Upper lobe of left lung (tissue), 6 donors: ENCODE data around the gene WDR17. TPM values are rescaled to one million over a fixed set of nuclear protein-coding genes. Genes with fewer than 3 reads are reported as not detected.
"Not testable (repeated sequence)": the region's sequence is repeated elsewhere in the genome, so short reads cannot be mapped to it uniquely, and the experiment has no call there.

Experiments used
- ATAC-seq, 2 donors: fragments of 200-7000 bp; cut with Tn5 transposase; one replicate each; pipeline ENCODE4 v1.9.1; 2022; ENCODE audit warnings: mild to moderate bottlenecking in 2 of 2, moderate library complexity in 2 of 2; ENCODE audit not compliant: low FRiP score in 2 of 2
- DNase-seq, 2 donors: peaks; one replicate each; pipeline ENCODE4 v3.0.0-alpha.2; 2019 to 2020
- H3K27ac ChIP-seq, 4 donors: fragments of 200-600 bp; sonication (generic); one replicate each; pipeline ENCODE4 v1.5.1; 2016 to 2019
- H3K27me3 ChIP-seq, 4 donors: fragments of 200-600 bp; sonication (generic); one replicate each; pipeline ENCODE4 v1.5.1; 2017 to 2019
- H3K36me3 ChIP-seq, 4 donors: fragments of 200-600 bp; sonication (generic); one replicate each; pipeline ENCODE4 v1.5.1; 2016 to 2019
- H3K4me1 ChIP-seq, 4 donors: fragments of 200-600 bp; sonication (generic); one replicate each; pipeline ENCODE4 v1.5.1; 2018 to 2019
- H3K4me3 ChIP-seq, 4 donors: fragments of 200-600 bp; sonication (generic); one replicate each; pipeline ENCODE4 v1.5.1; 2017 to 2019; ENCODE audit warnings: mild to moderate bottlenecking in 2 of 4, moderate library complexity in 1 of 4
- H3K9me3 ChIP-seq, 4 donors: fragments of 200-600 bp; sonication (generic); one replicate each; pipeline ENCODE4 v1.5.1; 2018 to 2019
- CTCF ChIP-seq, 6 experiments: fragments of 450-650 bp in 4 of 6; fragments of 200-600 bp in 2 of 6; sonication (generic) in 2 of 6; IDR thresholded peaks; one replicate each; pipeline ENCODE4 v1.5.1; 2016 to 2019; ENCODE audit warnings: antibody characterized with exemption in 6 of 6
- EP300 ChIP-seq, 4 donors: sonication (generic); formaldehyde crosslinking; IDR thresholded peaks; one replicate each; pipeline ENCODE4 v1.5.1; 2017; ENCODE audit warnings: antibody characterized with exemption in 4 of 4, control low read depth in 2 of 4
- POLR2A ChIP-seq, 4 donors: fragments of 450-650 bp; IDR thresholded peaks; one replicate each; pipeline ENCODE4 v1.5.1; 2016 to 2017; ENCODE audit warnings: antibody characterized with exemption in 4 of 4, mild to moderate bottlenecking in 2 of 4
- POLR2AphosphoS5 ChIP-seq, 2 donors: sonication (generic); formaldehyde crosslinking; IDR thresholded peaks; one replicate each; pipeline ENCODE4 v1.5.1; 2017; ENCODE audit warnings: antibody characterized with exemption in 2 of 2
- WGBS, 2 donors: methylation state at CpG; one replicate each; pipeline ENCODE4 v1.1.5; 2017 to 2018; 5-methylcytosine and 5-hydroxymethylcytosine counted together
- total RNA-seq, 6 donors: library from RNA; depleted of rRNA in 4 of 6; stranded (reverse); fragments of >200 nt in 4 of 6; gene quantifications; one replicate each; pipeline versions ENCODE4 v1.1.0 to v1.2.1, GENCODE V29; 2016 to 2021
- donor health status: DM: no; HTN: no; CAD: no; lungs with moderate emphysema.
- donor health status: DM: no; HTN: yes; CAD: no; lungs with severe emphysema.

Gene WDR17
- total RNA-seq, 6 donors from 2014 or later = 2.8 to 8.5 (median 3.5) TPM

- DNase-seq (no peak), ATAC-seq (no peak)
- Histone ChIP-seq H3K9me3 (no peaks in the 10 kb centered on the region), H3K27ac (no peak overlapping the region), H3K27me3 (no peaks in the 10 kb centered on the region), H3K4me3 (no peak overlapping the region), H3K4me1 (no peaks in the 10 kb centered on the region), H3K36me3 (no peaks in the 10 kb centered on the region)
- WGBS, 2 donors = 77 to 79% methylated on average over 7 of the region's 7 CpGs
- TF ChIP-seq POLR2AphosphoS5 (IDR thresholded peaks at IDR 0.05) (no peak), EP300 (IDR thresholded peaks at IDR 0.05) (no peak), CTCF (IDR thresholded peaks at IDR 0.05) (no peak), POLR2A (IDR thresholded peaks at IDR 0.05) (no peak)
Measured at GRCh38 chr4:176210579-176211296, 145.1 kb downstream of the WDR17 start.

- not testable (repeated sequence) for H3K36me3 ChIP-seq, H3K27me3 ChIP-seq, ATAC-seq, H3K27ac ChIP-seq, H3K9me3 ChIP-seq, DNase-seq, H3K4me3 ChIP-seq, H3K4me1 ChIP-seq
- WGBS, 2 donors = 72 to 84% methylated on average over 3 of the region's 3 CpGs
Measured at GRCh38 chr4:176212351-176212750, 146.7 kb downstream of the WDR17 start.

GRCh38 chr4:176217510-176217909 lies 151.9 kb downstream of the WDR17 start:
- H3K36me3 ChIP-seq = no peaks in the 10 kb centered on the region
- no peak overlapping the region for H3K4me3 ChIP-seq
- 78 to 83% methylated on average over 2 of the region's 2 CpGs for WGBS, 2 donors
- no peaks in the 10 kb centered on the region for H3K27me3 ChIP-seq
- no peak for TF ChIP-seq CTCF (IDR thresholded peaks at IDR 0.05)
- no peak overlapping the region for H3K27ac ChIP-seq
- ATAC-seq (no peak), DNase-seq (no peak)
- H3K4me1 ChIP-seq = no peaks in the 10 kb centered on the region
- H3K9me3 ChIP-seq = no peaks in the 10 kb centered on the region

- Histone ChIP-seq H3K4me1 (no peaks in the 10 kb centered on the region), H3K9me3 (no peaks in the 10 kb centered on the region), H3K27ac (no peak overlapping the region), H3K27me3 (no peaks in the 10 kb centered on the region), H3K4me3 (no peak overlapping the region), H3K36me3 (no peaks in the 10 kb centered on the region)
- TF ChIP-seq POLR2A (IDR thresholded peaks at IDR 0.05) = no peak
- TF ChIP-seq POLR2AphosphoS5 (IDR thresholded peaks at IDR 0.05) = no peak
- TF ChIP-seq EP300 (IDR thresholded peaks at IDR 0.05) = no peak
- TF ChIP-seq CTCF (IDR thresholded peaks at IDR 0.05) = no peak
- WGBS, 2 donors = 64 to 68% methylated on average over 5 of the region's 5 CpGs
- DNase-seq (no peak), ATAC-seq (no peak)
Measured at GRCh38 chr4:176222149-176222548, 156.5 kb downstream of the WDR17 start.

GRCh38 chr4:176223561-176223960 lies 157.9 kb downstream of the WDR17 start:
- Histone ChIP-seq H3K9me3 (no peaks in the 10 kb centered on the region), H3K27me3 (no peaks in the 10 kb centered on the region), H3K36me3 (no peaks in the 10 kb centered on the region), H3K27ac (no peak overlapping the region), H3K4me3 (no peak overlapping the region), H3K4me1 (no peaks in the 10 kb centered on the region)
- ATAC-seq (no peak), DNase-seq (no peak)
- TF ChIP-seq CTCF (IDR thresholded peaks at IDR 0.05) = no peak
- 42 to 79% methylated on average over 2 of the region's 2 CpGs for WGBS, 2 donors
